Heart left ventricle (tissue), 13 donors: ENCODE data around the gene TMPRSS11B.

Experiments
- POLR2A ChIP-seq, 2 donors: fragments of 450-650 bp; IDR thresholded peaks; one replicate each; pipeline ENCODE4 v1.6.1; 2017; ENCODE audit warnings: antibody characterized with exemption in 2 of 2, mild to moderate bottlenecking in 2 of 2, moderate library complexity in 2 of 2
- TF ChIP-seq, protein P1 (sequence below), 12 donors: fragments of 200-600 bp; sonication (generic) in 4 of 12; IDR thresholded peaks; one replicate each; pipeline versions ENCODE4 v1.5.0 to v1.8.0; 2018 to 2022; ENCODE audit warnings: antibody characterized with exemption in 12 of 12, mild to moderate bottlenecking in 5 of 12
- donor health status: ischemic (EF 13 %, LVEDD 7.1; RV severe dilation, severe dysfunction).
- donor health status: DM: no; HTN: yes; CAD: no.
- donor health status: DM: no; HTN: no; CAD: no.
- donor health status: ischemic (EF 25% LVEDD 6.9; RV normal size, moderate dysfunction).
- donor health status: ischemic (EF 25% LVEDD 5.7; RV mildly dilated, moderate dysfunction).
- donor health status: ischemic (EF 35%, LVEDD 5.7; RV mildly dilated, moderate dysfunction).
- donor health status: nonischemic (EF 11% LVEDD 7.7; RV severe dilation, severe dysfunction).
- donor health status: DM: yes; HTN: yes; CAD: no.
- donor health status: PGD.
- donor health status: ischemic (EF 29% LVEDD 5.4; RV normal size, mild dysfunction).
- donor health status: nonischemic (EF 23%, LVEDD 6.1; RV moderate dilation, normal function).

DNA sequence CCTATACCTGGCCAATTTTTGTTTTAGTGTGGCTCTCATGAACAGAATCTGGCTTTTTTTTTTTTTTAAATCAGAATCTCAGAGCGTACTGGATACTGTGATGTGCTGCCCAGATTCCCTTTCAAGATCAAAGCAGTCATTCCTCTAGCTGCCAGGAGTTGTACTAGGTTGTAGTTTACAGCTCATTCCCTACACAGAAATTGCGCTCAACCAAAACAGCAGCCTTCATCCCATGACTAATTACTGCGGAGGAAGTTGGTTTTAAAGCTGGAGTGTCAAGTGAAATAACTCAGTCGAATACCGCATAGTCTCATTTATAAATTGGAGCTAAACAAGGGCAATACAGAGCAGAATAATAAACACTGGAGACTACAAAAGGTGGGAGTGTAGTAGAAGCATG is 12.2 kb upstream of the TMPRSS11B start:
- no peak for TF ChIP-seq POLR2A (IDR thresholded peaks at IDR 0.05)
- TF ChIP-seq, protein P1, sequence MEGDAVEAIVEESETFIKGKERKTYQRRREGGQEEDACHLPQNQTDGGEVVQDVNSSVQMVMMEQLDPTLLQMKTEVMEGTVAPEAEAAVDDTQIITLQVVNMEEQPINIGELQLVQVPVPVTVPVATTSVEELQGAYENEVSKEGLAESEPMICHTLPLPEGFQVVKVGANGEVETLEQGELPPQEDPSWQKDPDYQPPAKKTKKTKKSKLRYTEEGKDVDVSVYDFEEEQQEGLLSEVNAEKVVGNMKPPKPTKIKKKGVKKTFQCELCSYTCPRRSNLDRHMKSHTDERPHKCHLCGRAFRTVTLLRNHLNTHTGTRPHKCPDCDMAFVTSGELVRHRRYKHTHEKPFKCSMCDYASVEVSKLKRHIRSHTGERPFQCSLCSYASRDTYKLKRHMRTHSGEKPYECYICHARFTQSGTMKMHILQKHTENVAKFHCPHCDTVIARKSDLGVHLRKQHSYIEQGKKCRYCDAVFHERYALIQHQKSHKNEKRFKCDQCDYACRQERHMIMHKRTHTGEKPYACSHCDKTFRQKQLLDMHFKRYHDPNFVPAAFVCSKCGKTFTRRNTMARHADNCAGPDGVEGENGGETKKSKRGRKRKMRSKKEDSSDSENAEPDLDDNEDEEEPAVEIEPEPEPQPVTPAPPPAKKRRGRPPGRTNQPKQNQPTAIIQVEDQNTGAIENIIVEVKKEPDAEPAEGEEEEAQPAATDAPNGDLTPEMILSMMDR (IDR thresholded peaks at IDR 0.05): no peak
